ENCODE measurements around the gene PA2G4. TPM values are rescaled to one million over a fixed set of nuclear protein-coding genes. Genes with fewer than 3 reads are reported as not detected.

The PA2G4 gene
- total RNA-seq, 4 donors from 2014 or later, result 94.0 to 142 (median 122) TPM

- no peak for DNase-seq
- Histone ChIP-seq H3K4me1 (peaks cover 36 to 41% of the 10 kb centered on the region in 2 donors), H3K4me3 (replicated peaks in 1 of 3) (no peak overlapping the region), H3K27me3 (no peaks in the 10 kb centered on the region), H3K27ac (no peak overlapping the region), H3K9me3 (no peaks in the 10 kb centered on the region), H3K36me3 (peaks cover 11 to 12% of the 10 kb centered on the region in 2 donors)
- intact Hi-C loops (cut with DNase I), result loop anchor here (2.0 to 10.0 kb wide), 3 partner anchors 67 to 343 kb away; partner anchors contain the start of genes NABP2, RNF41, SMARCC2 and SPRYD4
- whole genome bisulfite sequencing, 2 donors, result 89 to 91% methylated on average over 7 to 10 of the region's 11 CpGs
- TF ChIP-seq POLR2A (IDR thresholded peaks at IDR 0.05) (no peak), CTCF (IDR thresholded peaks at IDR 0.05) (no peak)
These were observed 17.0 kb downstream of the PA2G4 start for GRCh38 chr12:56121204-56121870.

- no peak for TF ChIP-seq CTCF (IDR thresholded peaks at IDR 0.05)
- TF ChIP-seq POLR2A (IDR thresholded peaks at IDR 0.05), result no peak
- intact Hi-C loops (cut with DNase I), result loop anchor here (10.0 kb wide), 2 partner anchors 102 to 342 kb away; partner anchors contain the start of genes NABP2, RNF41 and SPRYD4
- peaks cover 11 to 12% of the 10 kb centered on the region in 2 donors for H3K36me3 ChIP-seq
- H3K27ac ChIP-seq, result no peak overlapping the region
- DNase-seq, result no peak
- WGBS, 2 donors, result 91 to 96% methylated on average over 2 of the region's 2 CpGs
- no peaks in the 10 kb centered on the region for H3K9me3 ChIP-seq
- H3K4me3 ChIP-seq (replicated peaks in 1 of 3), result no peak overlapping the region
- peaks cover 48 to 53% of the 10 kb centered on the region in 2 donors for H3K4me1 ChIP-seq
- no peaks in the 10 kb centered on the region for H3K27me3 ChIP-seq
These were observed 18.3 kb downstream of the PA2G4 start for GRCh38 chr12:56122637-56123036.

- peak overlapping the region in 2 of 3 donors; percentile 70 to 84 for H3K27ac ChIP-seq
- DNase-seq, result no peak
- peaks cover 11 to 12% of the 10 kb centered on the region in 2 donors for H3K36me3 ChIP-seq
- H3K4me3 ChIP-seq (replicated peaks in 1 of 3), result no peak overlapping the region
- intact Hi-C loops (cut with DNase I), result loop anchor here (10.0 kb wide), 2 partner anchors 101 to 341 kb away; partner anchors contain the start of genes NABP2, RNF41 and SPRYD4
- no peak for TF ChIP-seq POLR2A (IDR thresholded peaks at IDR 0.05)
- no peak for TF ChIP-seq CTCF (IDR thresholded peaks at IDR 0.05)
- peaks cover 41 to 47% of the 10 kb centered on the region in 2 donors for H3K4me1 ChIP-seq
- no peaks in the 10 kb centered on the region for H3K9me3 ChIP-seq
- WGBS, 2 donors, result 86 to 89% methylated on average over 4 of the region's 4 CpGs
- H3K27me3 ChIP-seq, result no peaks in the 10 kb centered on the region
These were observed 19.8 kb downstream of the PA2G4 start for GRCh38 chr12:56124133-56124532.

- intact Hi-C loops (cut with DNase I), result loop anchor here (10.0 kb wide), 2 partner anchors 98 to 338 kb away; partner anchors contain the start of genes NABP2, RNF41 and SPRYD4
- no peak for DNase-seq
- H3K27me3 ChIP-seq, result no peaks in the 10 kb centered on the region
- TF ChIP-seq CTCF (IDR thresholded peaks at IDR 0.05), result no peak
- TF ChIP-seq POLR2A (IDR thresholded peaks at IDR 0.05), result no peak
- H3K4me1 ChIP-seq, result peaks cover 39 to 46% of the 10 kb centered on the region in 2 donors
- H3K4me3 ChIP-seq (replicated peaks in 1 of 3), result no peak overlapping the region
- 61 to 67% methylated on average over 3 of the region's 3 CpGs for WGBS, 2 donors
- H3K9me3 ChIP-seq, result no peaks in the 10 kb centered on the region
- H3K36me3 ChIP-seq, result peaks cover 12 to 13% of the 10 kb centered on the region in 2 donors
- peak overlapping the region; percentile 55 to 84 (median 70) for H3K27ac ChIP-seq
These were observed 22.4 kb downstream of the PA2G4 start for GRCh38 chr12:56126732-56127239.

- no peak for DNase-seq
- H3K27me3 ChIP-seq, result no peaks in the 10 kb centered on the region
- peak overlapping the region; percentile 19 to 84 (median 78) for H3K27ac ChIP-seq
- no peaks in the 10 kb centered on the region for H3K9me3 ChIP-seq
- H3K4me3 ChIP-seq (replicated peaks in 1 of 3), result peak overlapping the region in 1 of 3 donors; percentile 20
- WGBS, 2 donors, result 0 to 1% methylated on average over 8 of the region's 8 CpGs
- intact Hi-C loops (cut with DNase I), result loop anchor here (10.0 kb wide), 2 partner anchors 97 to 337 kb away; partner anchors contain the start of genes NABP2, RNF41 and SPRYD4
- TF ChIP-seq CTCF (IDR thresholded peaks at IDR 0.05), result no peak
- TF ChIP-seq POLR2A (IDR thresholded peaks at IDR 0.05), result no peak
- peaks cover 16 to 19% of the 10 kb centered on the region in 2 donors for H3K36me3 ChIP-seq
- peaks cover 39 to 46% of the 10 kb centered on the region in 2 donors for H3K4me1 ChIP-seq
These were observed 23.1 kb downstream of the PA2G4 start for GRCh38 chr12:56127485-56127887.

Data from thyroid gland (tissue), 4 donors.